HepG2 (cell line): ENCODE measurements around the gene ATP5PB.

ENCODE experiments used
- CEBPG ChIP-seq: IDR thresholded peaks from 2 replicates; pipeline ENCODE4 v1.6.1; 2016
- DR1 ChIP-seq: sonication (generic); formaldehyde crosslinking; IDR thresholded peaks from 2 replicates; pipeline ENCODE4 v1.8.0; 2021; ENCODE audit warnings: mild to moderate bottlenecking, missing genetic modification reagents, inconsistent platforms
- FOXK2 ChIP-seq: fragments of 450-650 bp; IDR thresholded peaks from 2 replicates; pipeline ENCODE4 v1.6.1; 2016
- JUN ChIP-seq: sonication (generic); formaldehyde crosslinking; IDR thresholded peaks from 2 replicates; pipeline ENCODE4 v1.4.0; 2020; ENCODE audit warnings: mild to moderate bottlenecking, missing genetic modification reagents
- KDM5B ChIP-seq: sonication (generic); formaldehyde crosslinking; IDR thresholded peaks from 2 replicates; pipeline ENCODE4 v1.4.0; 2020; ENCODE audit warnings: missing genetic modification reagents, mild to moderate bottlenecking, borderline replicate concordance
- MYNN ChIP-seq: sonication (generic); formaldehyde crosslinking; IDR thresholded peaks from 2 replicates; pipeline ENCODE4 v1.4.0; 2020; ENCODE audit warnings: mild to moderate bottlenecking, low read depth, missing genetic modification reagents
- SP1 ChIP-seq, 2 experiments: fragments of 450-650 bp in 1 of 2; sonication (generic) in 1 of 2; formaldehyde crosslinking in 1 of 2; IDR thresholded peaks; 2 replicates each; pipeline versions ENCODE4 v1.4.0 to v1.6.1; 2016 to 2020; ENCODE audit warnings: missing genetic modification reagents in 1 of 2
- TF ChIP-seq, protein P1 (sequence below): sonication (generic); formaldehyde crosslinking; IDR thresholded peaks from 2 replicates; pipeline ENCODE4 v1.5.0; 2020; ENCODE audit warnings: mild to moderate bottlenecking, missing genetic modification reagents, moderate library complexity
- TF ChIP-seq, protein P2 (sequence below): sonication (generic); formaldehyde crosslinking; IDR thresholded peaks from 2 replicates; pipeline ENCODE4 v1.4.0; 2020; ENCODE audit warnings: missing genetic modification reagents

DNA sequence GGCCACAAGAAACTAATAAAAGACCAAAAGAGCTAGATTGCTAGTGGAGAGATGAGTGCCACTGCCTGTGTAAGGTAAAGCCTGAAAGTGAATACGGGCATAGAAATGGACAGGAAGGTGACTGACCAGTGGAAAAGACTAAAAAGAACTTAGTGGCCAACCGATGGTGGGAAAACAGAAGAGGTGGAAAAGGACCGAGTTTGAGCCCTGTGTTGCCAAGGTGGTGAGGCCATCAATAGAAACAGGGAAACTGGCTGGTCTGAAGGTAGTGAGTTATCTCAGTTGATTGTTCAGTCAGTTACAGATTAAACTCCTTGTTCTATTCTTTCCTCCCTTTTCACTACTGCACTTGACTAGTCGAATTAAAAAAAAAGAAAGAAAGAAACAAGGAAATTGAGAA lies 2.7 kb upstream of the ATP5PB start:
- no peak for TF ChIP-seq MYNN (CRISPR knock-in tag)
- no peak for TF ChIP-seq SP1 (IDR thresholded peaks at IDR 0.05)
- no peak for TF ChIP-seq SP1 (CRISPR knock-in tag; IDR thresholded peaks at IDR 0.05)
- no peak for TF ChIP-seq CEBPG (CRISPR knock-in tag)
- TF ChIP-seq FOXK2 = no peak
- TF ChIP-seq DR1 = no peak
- no peak for TF ChIP-seq KDM5B
- no peak for TF ChIP-seq JUN
- TF ChIP-seq, protein P1, sequence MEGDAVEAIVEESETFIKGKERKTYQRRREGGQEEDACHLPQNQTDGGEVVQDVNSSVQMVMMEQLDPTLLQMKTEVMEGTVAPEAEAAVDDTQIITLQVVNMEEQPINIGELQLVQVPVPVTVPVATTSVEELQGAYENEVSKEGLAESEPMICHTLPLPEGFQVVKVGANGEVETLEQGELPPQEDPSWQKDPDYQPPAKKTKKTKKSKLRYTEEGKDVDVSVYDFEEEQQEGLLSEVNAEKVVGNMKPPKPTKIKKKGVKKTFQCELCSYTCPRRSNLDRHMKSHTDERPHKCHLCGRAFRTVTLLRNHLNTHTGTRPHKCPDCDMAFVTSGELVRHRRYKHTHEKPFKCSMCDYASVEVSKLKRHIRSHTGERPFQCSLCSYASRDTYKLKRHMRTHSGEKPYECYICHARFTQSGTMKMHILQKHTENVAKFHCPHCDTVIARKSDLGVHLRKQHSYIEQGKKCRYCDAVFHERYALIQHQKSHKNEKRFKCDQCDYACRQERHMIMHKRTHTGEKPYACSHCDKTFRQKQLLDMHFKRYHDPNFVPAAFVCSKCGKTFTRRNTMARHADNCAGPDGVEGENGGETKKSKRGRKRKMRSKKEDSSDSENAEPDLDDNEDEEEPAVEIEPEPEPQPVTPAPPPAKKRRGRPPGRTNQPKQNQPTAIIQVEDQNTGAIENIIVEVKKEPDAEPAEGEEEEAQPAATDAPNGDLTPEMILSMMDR (CRISPR knock-in tag) = no peak
- TF ChIP-seq, protein P2, sequence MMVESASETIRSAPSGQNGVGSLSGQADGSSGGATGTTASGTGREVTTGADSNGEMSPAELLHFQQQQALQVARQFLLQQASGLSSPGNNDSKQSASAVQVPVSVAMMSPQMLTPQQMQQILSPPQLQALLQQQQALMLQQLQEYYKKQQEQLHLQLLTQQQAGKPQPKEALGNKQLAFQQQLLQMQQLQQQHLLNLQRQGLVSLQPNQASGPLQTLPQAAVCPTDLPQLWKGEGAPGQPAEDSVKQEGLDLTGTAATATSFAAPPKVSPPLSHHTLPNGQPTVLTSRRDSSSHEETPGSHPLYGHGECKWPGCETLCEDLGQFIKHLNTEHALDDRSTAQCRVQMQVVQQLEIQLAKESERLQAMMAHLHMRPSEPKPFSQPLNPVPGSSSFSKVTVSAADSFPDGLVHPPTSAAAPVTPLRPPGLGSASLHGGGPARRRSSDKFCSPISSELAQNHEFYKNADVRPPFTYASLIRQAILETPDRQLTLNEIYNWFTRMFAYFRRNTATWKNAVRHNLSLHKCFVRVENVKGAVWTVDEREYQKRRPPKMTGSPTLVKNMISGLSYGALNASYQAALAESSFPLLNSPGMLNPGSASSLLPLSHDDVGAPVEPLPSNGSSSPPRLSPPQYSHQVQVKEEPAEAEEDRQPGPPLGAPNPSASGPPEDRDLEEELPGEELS = no peak
